Measurements from ENCODE around the gene DOCK2. TPM values are rescaled to one million over a fixed set of nuclear protein-coding genes. Genes with fewer than 3 reads are reported as not detected.

The DOCK2 gene
- total RNA-seq, 1 donor from 2014 or later: 13.6 TPM

- Histone ChIP-seq H3K9ac (ENCODE audit: low read depth in 1 of 3, low read length in 3 of 3) (no peak within 1 kb of the TSS), H3K27ac (ENCODE audit: low read depth, low read length) (no peak within 1 kb of the TSS), H3K4me3 (ENCODE audit: low read length in 3 of 3) (no peak within 1 kb of the TSS), H3K9me3 (ENCODE audit: control insufficient read depth in 3 of 3, low read length in 3 of 3) (no peaks in the 10 kb centered on the region), H3K4me1 (ENCODE audit: control insufficient read depth in 3 of 3, insufficient read depth in 3 of 3, low read length in 3 of 3) (no peaks in the 10 kb centered on the region), H3K27me3 (ENCODE audit: control insufficient read depth in 3 of 3, insufficient read depth in 3 of 3, low read length in 3 of 3) (peaks cover 0 to 33% (median 0%) of the 10 kb centered on the region in 3 donors), H3K36me3 (ENCODE audit: control insufficient read depth in 3 of 3, insufficient read depth in 3 of 3, low read length in 3 of 3) (peaks cover 0 to 2% (median 0%) of the 10 kb centered on the region in 3 donors)
Observed at GRCh38 chr5:169980418-169981053, 343.5 kb downstream of the DOCK2 start, which contains the start of gene INSYN2B. INSYN2B (minus strand) TSS chr5:169980495; CDS start chr5:169883898, 96,597 bp downstream.

- peaks cover 0 to 2% (median 0%) of the 10 kb centered on the region in 3 donors for H3K36me3 ChIP-seq (ENCODE audit: control insufficient read depth in 3 of 3, insufficient read depth in 3 of 3, low read length in 3 of 3)
- peaks cover 0 to 9% (median 2%) of the 10 kb centered on the region in 3 donors for H3K27me3 ChIP-seq (ENCODE audit: control insufficient read depth in 3 of 3, insufficient read depth in 3 of 3, low read length in 3 of 3)
- H3K9ac ChIP-seq (ENCODE audit: low read depth in 1 of 3, low read length in 3 of 3): no peak overlapping the region
- H3K4me1 ChIP-seq (ENCODE audit: control insufficient read depth in 3 of 3, insufficient read depth in 3 of 3, low read length in 3 of 3): no peaks in the 10 kb centered on the region
- H3K9me3 ChIP-seq (ENCODE audit: control insufficient read depth in 3 of 3, low read length in 3 of 3): no peaks in the 10 kb centered on the region
- no peak overlapping the region for H3K4me3 ChIP-seq (ENCODE audit: low read length in 3 of 3)
- no peak overlapping the region for H3K27ac ChIP-seq (ENCODE audit: low read depth, low read length)
Observed at GRCh38 chr5:169988206-169988605, 351.1 kb downstream of the DOCK2 start.

- H3K4me3 ChIP-seq (ENCODE audit: low read length in 3 of 3): no peak overlapping the region
- H3K27me3 ChIP-seq (ENCODE audit: control insufficient read depth in 3 of 3, insufficient read depth in 3 of 3, low read length in 3 of 3): peaks cover 0 to 8% (median 2%) of the 10 kb centered on the region in 3 donors
- no peaks in the 10 kb centered on the region for H3K4me1 ChIP-seq (ENCODE audit: control insufficient read depth in 3 of 3, insufficient read depth in 3 of 3, low read length in 3 of 3)
- no peak overlapping the region for H3K9ac ChIP-seq (ENCODE audit: low read depth in 1 of 3, low read length in 3 of 3)
- H3K27ac ChIP-seq (ENCODE audit: low read depth, low read length): no peak overlapping the region
- peaks cover 0 to 2% (median 0%) of the 10 kb centered on the region in 3 donors for H3K36me3 ChIP-seq (ENCODE audit: control insufficient read depth in 3 of 3, insufficient read depth in 3 of 3, low read length in 3 of 3)
- H3K9me3 ChIP-seq (ENCODE audit: control insufficient read depth in 3 of 3, low read length in 3 of 3): no peaks in the 10 kb centered on the region
Observed at GRCh38 chr5:169988947-169989346, 351.9 kb downstream of the DOCK2 start.

GRCh38 chr5:169989365-169989764 is 352.3 kb downstream of the DOCK2 start:
- Histone ChIP-seq H3K4me1 (ENCODE audit: control insufficient read depth in 3 of 3, insufficient read depth in 3 of 3, low read length in 3 of 3) (no peaks in the 10 kb centered on the region), H3K9me3 (ENCODE audit: control insufficient read depth in 3 of 3, low read length in 3 of 3) (no peaks in the 10 kb centered on the region), H3K36me3 (ENCODE audit: control insufficient read depth in 3 of 3, insufficient read depth in 3 of 3, low read length in 3 of 3) (peaks cover 0 to 2% (median 0%) of the 10 kb centered on the region in 3 donors), H3K27ac (ENCODE audit: low read depth, low read length) (no peak overlapping the region), H3K27me3 (ENCODE audit: control insufficient read depth in 3 of 3, insufficient read depth in 3 of 3, low read length in 3 of 3) (peaks cover 0 to 5% (median 2%) of the 10 kb centered on the region in 3 donors), H3K9ac (ENCODE audit: low read depth in 1 of 3, low read length in 3 of 3) (no peak overlapping the region), H3K4me3 (ENCODE audit: low read length in 3 of 3) (no peak overlapping the region)

- Histone ChIP-seq H3K27me3 (ENCODE audit: control insufficient read depth in 3 of 3, insufficient read depth in 3 of 3, low read length in 3 of 3) (peaks cover 0 to 5% (median 2%) of the 10 kb centered on the region in 3 donors), H3K4me1 (ENCODE audit: control insufficient read depth in 3 of 3, insufficient read depth in 3 of 3, low read length in 3 of 3) (no peaks in the 10 kb centered on the region), H3K9ac (ENCODE audit: low read depth in 1 of 3, low read length in 3 of 3) (no peak overlapping the region), H3K4me3 (ENCODE audit: low read length in 3 of 3) (no peak overlapping the region), H3K36me3 (ENCODE audit: control insufficient read depth in 3 of 3, insufficient read depth in 3 of 3, low read length in 3 of 3) (no peaks in the 10 kb centered on the region), H3K27ac (ENCODE audit: low read depth, low read length) (no peak overlapping the region), H3K9me3 (ENCODE audit: control insufficient read depth in 3 of 3, low read length in 3 of 3) (no peaks in the 10 kb centered on the region)
Observed at GRCh38 chr5:169991115-169991869, 354.2 kb downstream of the DOCK2 start.

GRCh38 chr5:169992789-169993484 is 355.9 kb downstream of the DOCK2 start:
- Histone ChIP-seq H3K4me3 (ENCODE audit: low read length in 3 of 3) (no peak overlapping the region), H3K27ac (ENCODE audit: low read depth, low read length) (no peak overlapping the region), H3K9ac (ENCODE audit: low read depth in 1 of 3, low read length in 3 of 3) (no peak overlapping the region), H3K9me3 (ENCODE audit: control insufficient read depth in 3 of 3, low read length in 3 of 3) (no peaks in the 10 kb centered on the region), H3K36me3 (ENCODE audit: control insufficient read depth in 3 of 3, insufficient read depth in 3 of 3, low read length in 3 of 3) (no peaks in the 10 kb centered on the region), H3K27me3 (ENCODE audit: control insufficient read depth in 3 of 3, insufficient read depth in 3 of 3, low read length in 3 of 3) (peaks cover 0 to 5% (median 2%) of the 10 kb centered on the region in 3 donors), H3K4me1 (ENCODE audit: control insufficient read depth in 3 of 3, insufficient read depth in 3 of 3, low read length in 3 of 3) (no peaks in the 10 kb centered on the region)

- Histone ChIP-seq H3K27me3 (ENCODE audit: control insufficient read depth in 3 of 3, insufficient read depth in 3 of 3, low read length in 3 of 3) (peaks cover 0 to 5% (median 2%) of the 10 kb centered on the region in 3 donors), H3K27ac (ENCODE audit: low read depth, low read length) (no peak overlapping the region), H3K36me3 (ENCODE audit: control insufficient read depth in 3 of 3, insufficient read depth in 3 of 3, low read length in 3 of 3) (no peaks in the 10 kb centered on the region), H3K4me1 (ENCODE audit: control insufficient read depth in 3 of 3, insufficient read depth in 3 of 3, low read length in 3 of 3) (no peaks in the 10 kb centered on the region), H3K9me3 (ENCODE audit: control insufficient read depth in 3 of 3, low read length in 3 of 3) (no peaks in the 10 kb centered on the region), H3K4me3 (ENCODE audit: low read length in 3 of 3) (no peak overlapping the region), H3K9ac (ENCODE audit: low read depth in 1 of 3, low read length in 3 of 3) (no peak overlapping the region)
Observed at GRCh38 chr5:169993485-169993790, 356.4 kb downstream of the DOCK2 start.

- H3K9me3 ChIP-seq (ENCODE audit: control insufficient read depth in 3 of 3, low read length in 3 of 3): no peaks in the 10 kb centered on the region
- H3K27me3 ChIP-seq (ENCODE audit: control insufficient read depth in 3 of 3, insufficient read depth in 3 of 3, low read length in 3 of 3): peaks cover 0 to 3% (median 0%) of the 10 kb centered on the region in 3 donors
- H3K9ac ChIP-seq (ENCODE audit: low read depth in 1 of 3, low read length in 3 of 3): no peak overlapping the region
- H3K4me1 ChIP-seq (ENCODE audit: control insufficient read depth in 3 of 3, insufficient read depth in 3 of 3, low read length in 3 of 3): no peaks in the 10 kb centered on the region
- no peak overlapping the region for H3K27ac ChIP-seq (ENCODE audit: low read depth, low read length)
- H3K36me3 ChIP-seq (ENCODE audit: control insufficient read depth in 3 of 3, insufficient read depth in 3 of 3, low read length in 3 of 3): no peaks in the 10 kb centered on the region
- H3K4me3 ChIP-seq (ENCODE audit: low read length in 3 of 3): no peak overlapping the region
Observed at GRCh38 chr5:169997798-169998197, 360.7 kb downstream of the DOCK2 start.

- Histone ChIP-seq H3K9ac (ENCODE audit: low read depth in 1 of 3, low read length in 3 of 3) (no peak overlapping the region), H3K9me3 (ENCODE audit: control insufficient read depth in 3 of 3, low read length in 3 of 3) (no peaks in the 10 kb centered on the region), H3K27me3 (ENCODE audit: control insufficient read depth in 3 of 3, insufficient read depth in 3 of 3, low read length in 3 of 3) (no peaks in the 10 kb centered on the region), H3K27ac (ENCODE audit: low read depth, low read length) (no peak overlapping the region), H3K4me1 (ENCODE audit: control insufficient read depth in 3 of 3, insufficient read depth in 3 of 3, low read length in 3 of 3) (no peaks in the 10 kb centered on the region), H3K4me3 (ENCODE audit: low read length in 3 of 3) (no peak overlapping the region), H3K36me3 (ENCODE audit: control insufficient read depth in 3 of 3, insufficient read depth in 3 of 3, low read length in 3 of 3) (no peaks in the 10 kb centered on the region)
Observed at GRCh38 chr5:169999621-170000020, 362.5 kb downstream of the DOCK2 start.

- Histone ChIP-seq H3K36me3 (ENCODE audit: control insufficient read depth in 3 of 3, insufficient read depth in 3 of 3, low read length in 3 of 3) (no peaks in the 10 kb centered on the region), H3K9ac (ENCODE audit: low read depth in 1 of 3, low read length in 3 of 3) (no peak overlapping the region), H3K27me3 (ENCODE audit: control insufficient read depth in 3 of 3, insufficient read depth in 3 of 3, low read length in 3 of 3) (no peaks in the 10 kb centered on the region), H3K4me1 (ENCODE audit: control insufficient read depth in 3 of 3, insufficient read depth in 3 of 3, low read length in 3 of 3) (no peaks in the 10 kb centered on the region), H3K4me3 (ENCODE audit: low read length in 3 of 3) (no peak overlapping the region), H3K9me3 (ENCODE audit: control insufficient read depth in 3 of 3, low read length in 3 of 3) (no peaks in the 10 kb centered on the region), H3K27ac (ENCODE audit: low read depth, low read length) (no peak overlapping the region)
Observed at GRCh38 chr5:170000155-170000554, 363.1 kb downstream of the DOCK2 start.
